GM18907 (cell line): ENCODE data around the gene LRRK1.

Experiments used
- ATAC-seq: cut with Tn5 transposase; IDR thresholded peaks from one replicate; pipeline ENCODE4 v1.9.1; 2021; ENCODE audit warnings: mild to moderate bottlenecking, moderate library complexity; ENCODE audit not compliant: unreplicated experiment

The LRRK1 gene

GRCh38 chr15:101001056-101001455, 81.9 kb downstream of the LRRK1 start:
- no peak for ATAC-seq

- ATAC-seq = no peak
Measured at GRCh38 chr15:101001796-101002195, 82.6 kb downstream of the LRRK1 start.

GRCh38 chr15:101003081-101003480, 83.9 kb downstream of the LRRK1 start:
- no peak for ATAC-seq

- no peak for ATAC-seq
Measured at GRCh38 chr15:101003706-101004105, 84.5 kb downstream of the LRRK1 start.

- no peak for ATAC-seq
Measured at GRCh38 chr15:101004500-101004899, 85.3 kb downstream of the LRRK1 start.

GRCh38 chr15:101004986-101005747, 86.0 kb downstream of the LRRK1 start:
- ATAC-seq = no peak

GRCh38 chr15:101006931-101007691, 88.0 kb downstream of the LRRK1 start:
- ATAC-seq = peak; percentile 55

GRCh38 chr15:101008158-101009139, 89.3 kb downstream of the LRRK1 start:
- peak; percentile 86 for ATAC-seq

GRCh38 chr15:101009176-101009575, 90.0 kb downstream of the LRRK1 start:
- ATAC-seq = no peak

GRCh38 chr15:101010781-101011180, 91.6 kb downstream of the LRRK1 start:
- no peak for ATAC-seq

GRCh38 chr15:101012326-101013200, 93.4 kb downstream of the LRRK1 start:
- ATAC-seq = no peak

- no peak for ATAC-seq
Measured at GRCh38 chr15:101013201-101013550, 94.0 kb downstream of the LRRK1 start.

GRCh38 chr15:101013769-101014675, 94.9 kb downstream of the LRRK1 start:
- ATAC-seq = no peak

GRCh38 chr15:101014921-101015841, 96.0 kb downstream of the LRRK1 start:
- ATAC-seq = no peak

GRCh38 chr15:101016581-101016980, 97.4 kb downstream of the LRRK1 start:
- ATAC-seq = no peak

- ATAC-seq = no peak
Measured at GRCh38 chr15:101017093-101017754, 98.1 kb downstream of the LRRK1 start.

- no peak for ATAC-seq
Measured at GRCh38 chr15:101018016-101018415, 98.9 kb downstream of the LRRK1 start.

- ATAC-seq = no peak
Measured at GRCh38 chr15:101018450-101018849, 99.3 kb downstream of the LRRK1 start.
